ENCODE results near the gene CCDC30.
A peak's percentile ranks its signal among the peaks of the same experiment; 100 is the strongest.

Gene CCDC30

DNA sequence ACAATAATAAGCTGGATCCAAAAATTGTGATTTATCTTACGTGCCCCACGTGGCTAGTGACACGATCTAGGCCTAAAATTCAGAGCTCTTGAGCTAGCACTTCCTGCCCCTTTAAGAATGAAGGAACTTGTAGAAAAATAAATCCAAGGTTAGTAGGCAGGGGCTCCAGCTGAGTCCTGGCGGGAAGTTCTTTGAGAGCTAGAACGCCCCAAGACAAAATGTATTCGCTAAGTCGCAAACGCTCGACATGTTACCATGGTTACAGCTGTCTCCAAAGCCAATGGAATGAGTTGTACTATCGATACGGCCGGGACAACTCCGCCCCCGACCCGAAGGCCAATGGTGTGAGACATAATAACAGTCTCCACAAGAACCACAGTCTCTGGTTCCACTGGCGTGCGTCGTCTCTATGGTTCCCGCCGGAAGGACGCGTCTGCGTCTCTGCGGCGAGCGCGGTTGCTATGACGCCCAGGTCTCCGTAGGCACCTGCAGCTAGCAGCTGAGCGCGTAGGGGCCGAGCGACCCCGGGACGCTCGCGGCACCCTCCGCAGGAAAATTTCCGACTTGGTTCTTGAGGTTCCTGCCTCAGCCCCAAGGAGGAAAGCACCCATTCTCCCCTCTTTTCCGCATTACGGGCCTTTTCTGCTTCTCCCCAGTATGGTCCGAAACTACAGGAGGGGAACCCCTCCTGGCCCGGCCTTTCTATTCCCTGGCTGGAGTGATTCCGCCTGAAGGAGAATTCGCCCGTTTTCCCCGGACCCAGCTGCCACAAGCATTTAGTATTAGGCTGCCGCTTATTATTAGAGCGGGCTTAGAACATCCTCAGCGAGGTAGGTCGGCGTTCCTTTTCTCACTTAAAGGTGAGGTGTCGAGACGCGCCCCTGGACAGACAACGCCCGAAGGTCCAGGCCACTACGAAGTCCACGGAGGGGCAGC, at the start of gene CCDC30:
TSS of gene CCDC30 (plus strand) at position 459 of the 936 bp plus-strand sequence. CDS start 17,266 bp downstream, outside the sequence.
- H3K4me3 ChIP-seq (ENCODE audit: low read length), result peak within 1 kb of the TSS; percentile 59
- no peak for TF ChIP-seq ZNF274 (IDR thresholded peaks at IDR 0.05; ENCODE audit: low read depth, low read length)

GRCh38 chr1:42414551-42415496, 48.3 kb upstream of the CCDC30 start:
- TF ChIP-seq ZNF274 (IDR thresholded peaks at IDR 0.05; ENCODE audit: low read depth, low read length), result no peak
- H3K4me3 ChIP-seq (ENCODE audit: low read length), result no peak overlapping the region

- TF ChIP-seq ZNF274 (IDR thresholded peaks at IDR 0.05; ENCODE audit: low read depth, low read length), result no peak
- no peak overlapping the region for H3K4me3 ChIP-seq (ENCODE audit: low read length)
These were observed 45.9 kb upstream of the CCDC30 start for GRCh38 chr1:42417166-42417565.

GRCh38 chr1:42418516-42418915, 44.6 kb upstream of the CCDC30 start:
- TF ChIP-seq ZNF274 (IDR thresholded peaks at IDR 0.05; ENCODE audit: low read depth, low read length), result no peak
- no peak overlapping the region for H3K4me3 ChIP-seq (ENCODE audit: low read length)

DNA sequence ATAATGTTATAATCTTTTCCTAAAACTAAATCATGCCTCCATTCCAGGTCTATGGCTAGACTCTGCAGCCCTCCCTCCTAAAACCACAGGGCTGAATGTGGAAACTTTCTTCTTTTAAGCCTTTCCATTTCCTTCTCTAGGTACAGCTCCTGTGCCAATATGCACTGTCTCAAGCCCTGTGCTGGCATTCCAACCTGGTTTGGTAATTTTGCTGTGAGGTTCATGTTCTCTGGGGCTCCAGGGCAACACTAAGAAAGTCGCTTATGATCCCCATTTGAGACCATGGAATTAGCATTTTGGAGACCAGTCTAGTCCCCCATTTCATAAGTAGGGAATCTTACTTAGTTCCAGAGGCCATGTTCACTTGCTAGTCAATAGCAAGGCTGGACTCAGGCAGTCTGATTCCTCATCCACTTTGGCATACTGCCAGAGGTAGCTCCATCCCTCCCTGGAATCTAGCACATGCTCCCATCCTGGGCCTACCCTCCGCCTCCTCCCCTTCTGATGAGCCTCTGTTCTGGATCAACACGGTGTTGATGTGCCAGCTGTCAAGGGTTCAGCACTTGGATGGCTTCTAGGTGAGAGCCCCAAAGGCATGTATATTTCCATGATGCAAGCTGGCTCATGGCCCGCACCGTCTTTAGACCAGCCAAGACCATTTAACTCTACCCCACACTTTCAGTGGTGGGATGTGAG, 43.8 kb upstream of the CCDC30 start:
- no peak overlapping the region for H3K4me3 ChIP-seq (ENCODE audit: low read length)

DNA sequence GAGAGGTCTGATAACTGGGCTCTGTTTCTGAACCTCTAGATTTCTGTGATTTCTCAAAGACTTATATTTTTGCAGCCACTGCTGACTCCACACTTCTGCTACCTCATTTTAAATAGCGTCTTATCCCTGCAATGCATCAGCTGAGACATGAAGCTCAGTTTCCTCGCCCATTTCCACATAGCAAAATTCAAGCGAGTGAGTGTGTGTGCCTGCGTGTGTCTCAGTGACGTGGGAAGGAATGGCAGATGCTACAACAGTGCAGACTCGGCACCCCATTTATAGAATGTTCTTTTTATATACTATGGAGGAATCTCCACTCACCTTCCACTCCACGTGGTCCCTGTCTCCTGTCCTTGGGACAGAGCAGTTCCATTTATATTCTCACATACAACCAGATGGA, 43.0 kb upstream of the CCDC30 start:
- no peak for TF ChIP-seq ZNF274 (IDR thresholded peaks at IDR 0.05; ENCODE audit: low read depth, low read length)
- no peak overlapping the region for H3K4me3 ChIP-seq (ENCODE audit: low read length)

More for the DNA sequence above, 43.8 kb upstream of the CCDC30 start:
- no peak for TF ChIP-seq ZNF274 (IDR thresholded peaks at IDR 0.05; ENCODE audit: low read depth, low read length)

GRCh38 chr1:42420911-42421585, 42.0 kb upstream of the CCDC30 start:
- H3K4me3 ChIP-seq (ENCODE audit: low read length), result no peak overlapping the region
- TF ChIP-seq ZNF274 (IDR thresholded peaks at IDR 0.05; ENCODE audit: low read depth, low read length), result no peak

DNA sequence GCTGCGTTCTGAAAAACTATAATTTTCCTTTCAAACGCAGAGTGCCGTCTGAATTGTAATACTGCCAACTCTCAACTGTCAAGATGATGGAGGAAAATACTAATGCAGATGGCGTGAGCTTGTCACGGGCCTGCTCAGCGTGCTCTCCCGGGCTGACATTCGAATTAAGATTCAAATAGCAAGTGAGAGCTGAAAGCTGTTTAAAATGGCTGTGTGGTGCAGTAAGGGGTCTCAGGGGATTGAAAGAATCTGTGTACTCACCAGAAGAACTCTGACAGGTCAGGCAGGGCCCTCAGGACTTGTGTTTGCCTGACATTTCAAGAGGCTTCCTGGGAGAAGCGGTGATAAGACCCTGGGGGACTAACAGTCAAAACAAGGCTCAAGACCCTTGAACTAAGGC, 40.3 kb upstream of the CCDC30 start:
- H3K4me3 ChIP-seq (ENCODE audit: low read length), result no peak overlapping the region
- TF ChIP-seq ZNF274 (IDR thresholded peaks at IDR 0.05; ENCODE audit: low read depth, low read length), result no peak

DNA sequence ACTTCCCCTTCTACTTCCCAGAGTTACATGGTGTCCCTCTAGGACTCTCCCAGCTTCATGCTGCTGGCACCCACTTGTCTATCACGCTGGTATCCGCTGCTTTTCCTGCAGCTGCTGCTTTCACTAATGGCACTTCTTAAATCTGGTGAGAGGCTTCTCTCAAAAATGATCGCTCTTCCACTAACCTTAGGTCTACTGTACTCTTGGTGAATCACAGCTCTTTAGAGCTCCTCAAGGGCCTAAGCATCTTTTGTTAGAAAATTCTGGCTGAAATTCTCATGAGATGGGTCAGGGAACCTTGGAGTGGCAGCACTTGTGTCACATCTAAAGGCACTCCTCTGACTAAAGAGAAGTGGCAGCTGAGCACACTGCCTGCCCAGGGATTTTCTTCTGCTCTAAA, 39.4 kb upstream of the CCDC30 start:
- no peak for TF ChIP-seq ZNF274 (IDR thresholded peaks at IDR 0.05; ENCODE audit: low read depth, low read length)
- no peak overlapping the region for H3K4me3 ChIP-seq (ENCODE audit: low read length)

DNA sequence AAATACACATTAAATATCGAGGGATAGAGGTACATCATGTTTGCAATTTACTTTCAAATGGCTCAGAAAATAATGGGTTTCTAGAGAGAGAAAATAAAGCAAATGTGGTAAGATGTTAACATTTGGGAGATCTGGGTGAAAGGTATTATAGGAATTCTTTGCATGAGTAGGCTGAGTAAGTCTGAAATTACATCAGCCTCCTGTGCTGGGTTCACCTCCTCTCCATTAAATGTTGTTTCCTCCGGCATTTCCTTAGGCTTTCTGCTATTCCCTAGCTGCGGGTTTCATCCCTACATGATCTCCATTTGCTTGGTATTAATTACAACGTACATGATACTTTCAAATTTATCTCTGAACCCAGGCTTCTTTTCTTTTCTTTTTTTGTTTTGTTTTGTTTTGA, 38.9 kb upstream of the CCDC30 start:
- H3K4me3 ChIP-seq (ENCODE audit: low read length), result no peak overlapping the region
- TF ChIP-seq ZNF274 (IDR thresholded peaks at IDR 0.05; ENCODE audit: low read depth, low read length), result no peak

- TF ChIP-seq ZNF274 (IDR thresholded peaks at IDR 0.05; ENCODE audit: low read depth, low read length), result no peak
- no peak overlapping the region for H3K4me3 ChIP-seq (ENCODE audit: low read length)
These were observed 35.8 kb upstream of the CCDC30 start for GRCh38 chr1:42427240-42427639.

GRCh38 chr1:42429603-42430002, 33.5 kb upstream of the CCDC30 start:
- no peak for TF ChIP-seq ZNF274 (IDR thresholded peaks at IDR 0.05; ENCODE audit: low read depth, low read length)
- no peak overlapping the region for H3K4me3 ChIP-seq (ENCODE audit: low read length)
